Measurements from ENCODE around the gene TBL1XR1. TPM values are rescaled to one million over a fixed set of nuclear protein-coding genes. Genes with fewer than 3 reads are reported as not detected.

The TBL1XR1 gene
- total RNA-seq, 1 donor from 2014 or later = 124 TPM

DNA sequence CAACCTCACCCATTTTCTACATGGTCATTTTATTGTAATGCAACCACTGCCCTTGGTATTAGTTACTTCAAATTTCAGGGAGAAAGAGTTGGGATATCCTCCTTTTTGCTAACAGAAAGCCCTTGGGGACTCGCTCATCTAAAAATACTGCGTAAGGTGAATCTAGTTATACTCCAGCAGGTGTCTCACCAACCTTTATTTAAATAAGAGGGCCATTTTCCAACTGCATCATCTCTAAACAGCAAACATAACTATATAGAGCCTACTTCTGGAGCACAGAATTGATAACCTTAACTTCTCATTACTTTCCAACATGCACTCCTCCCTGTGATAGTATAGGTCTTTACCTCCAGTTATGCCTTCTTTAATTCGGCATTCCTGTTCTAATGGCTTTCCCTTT lies 77.5 kb downstream of the TBL1XR1 start:
- Histone ChIP-seq H3K4me1 (ENCODE audit: control insufficient read depth in 3 of 3, insufficient read depth in 3 of 3, low read length in 3 of 3) (peaks cover 19 to 31% (median 24%) of the 10 kb centered on the region in 3 donors), H3K27me3 (ENCODE audit: control insufficient read depth in 3 of 3, insufficient read depth in 3 of 3, low read length in 3 of 3) (no peaks in the 10 kb centered on the region), H3K9me3 (ENCODE audit: control insufficient read depth in 3 of 3, low read length in 3 of 3) (no peaks in the 10 kb centered on the region), H3K4me3 (ENCODE audit: low read length in 3 of 3) (no peak overlapping the region), H3K27ac (ENCODE audit: low read depth, low read length) (no peak overlapping the region), H3K36me3 (ENCODE audit: control insufficient read depth in 3 of 3, insufficient read depth in 3 of 3, low read length in 3 of 3) (no peaks in the 10 kb centered on the region), H3K9ac (ENCODE audit: low read depth in 1 of 3, low read length in 3 of 3) (no peak overlapping the region)

- Histone ChIP-seq H3K4me3 (ENCODE audit: low read length in 3 of 3) (no peak overlapping the region), H3K9me3 (ENCODE audit: control insufficient read depth in 3 of 3, low read length in 3 of 3) (no peaks in the 10 kb centered on the region), H3K4me1 (ENCODE audit: control insufficient read depth in 3 of 3, insufficient read depth in 3 of 3, low read length in 3 of 3) (peaks cover 16 to 31% (median 24%) of the 10 kb centered on the region in 3 donors)
Observed at GRCh38 chr3:177114253-177114652, 83.0 kb downstream of the TBL1XR1 start.

DNA sequence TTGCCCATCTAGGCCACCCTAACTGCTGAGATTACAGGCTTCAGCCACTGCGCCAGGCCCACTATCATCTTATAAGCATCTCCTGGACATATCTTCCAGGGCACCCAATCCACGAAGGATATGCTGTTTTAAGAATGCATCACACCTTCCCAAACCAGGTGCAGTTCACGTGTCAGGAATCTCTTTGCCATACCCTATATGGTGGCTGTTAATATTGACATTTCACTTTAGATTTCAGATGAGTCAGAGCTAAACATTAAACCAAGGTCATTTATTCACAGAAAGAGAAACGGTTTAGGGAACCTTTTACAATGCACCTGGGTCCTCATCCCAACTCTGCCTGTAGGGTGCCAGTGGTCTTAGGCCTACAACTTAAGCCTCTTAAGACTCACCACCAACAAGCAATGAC lies 85.7 kb downstream of the TBL1XR1 start:
- Histone ChIP-seq H3K4me3 (ENCODE audit: low read length in 3 of 3) (no peak overlapping the region), H3K9me3 (ENCODE audit: control insufficient read depth in 3 of 3, low read length in 3 of 3) (no peaks in the 10 kb centered on the region), H3K27ac (ENCODE audit: low read depth, low read length) (no peak overlapping the region), H3K9ac (ENCODE audit: low read depth in 1 of 3, low read length in 3 of 3) (no peak overlapping the region), H3K27me3 (ENCODE audit: control insufficient read depth in 3 of 3, insufficient read depth in 3 of 3, low read length in 3 of 3) (no peaks in the 10 kb centered on the region), H3K4me1 (ENCODE audit: control insufficient read depth in 3 of 3, insufficient read depth in 3 of 3, low read length in 3 of 3) (peaks cover 14 to 16% (median 15%) of the 10 kb centered on the region in 3 donors), H3K36me3 (ENCODE audit: control insufficient read depth in 3 of 3, insufficient read depth in 3 of 3, low read length in 3 of 3) (no peaks in the 10 kb centered on the region)

More at GRCh38 chr3:177114253-177114652, 83.0 kb downstream of the TBL1XR1 start:
- no peaks in the 10 kb centered on the region for H3K27me3 ChIP-seq (ENCODE audit: control insufficient read depth in 3 of 3, insufficient read depth in 3 of 3, low read length in 3 of 3)
- no peak overlapping the region for H3K9ac ChIP-seq (ENCODE audit: low read depth in 1 of 3, low read length in 3 of 3)
- H3K27ac ChIP-seq (ENCODE audit: low read depth, low read length) = no peak overlapping the region
- H3K36me3 ChIP-seq (ENCODE audit: control insufficient read depth in 3 of 3, insufficient read depth in 3 of 3, low read length in 3 of 3) = no peaks in the 10 kb centered on the region

- Histone ChIP-seq H3K27me3 (ENCODE audit: control insufficient read depth in 3 of 3, insufficient read depth in 3 of 3, low read length in 3 of 3) (no peaks in the 10 kb centered on the region), H3K4me1 (ENCODE audit: control insufficient read depth in 3 of 3, insufficient read depth in 3 of 3, low read length in 3 of 3) (peaks cover 10 to 19% (median 14%) of the 10 kb centered on the region in 3 donors), H3K4me3 (ENCODE audit: low read length in 3 of 3) (no peak overlapping the region), H3K27ac (ENCODE audit: low read depth, low read length) (no peak overlapping the region), H3K9me3 (ENCODE audit: control insufficient read depth in 3 of 3, low read length in 3 of 3) (no peaks in the 10 kb centered on the region), H3K36me3 (ENCODE audit: control insufficient read depth in 3 of 3, insufficient read depth in 3 of 3, low read length in 3 of 3) (no peaks in the 10 kb centered on the region), H3K9ac (ENCODE audit: low read depth in 1 of 3, low read length in 3 of 3) (peak overlapping the region in 1 of 3 donors; percentile 6)
Observed at GRCh38 chr3:177110895-177111294, 86.4 kb downstream of the TBL1XR1 start.

DNA sequence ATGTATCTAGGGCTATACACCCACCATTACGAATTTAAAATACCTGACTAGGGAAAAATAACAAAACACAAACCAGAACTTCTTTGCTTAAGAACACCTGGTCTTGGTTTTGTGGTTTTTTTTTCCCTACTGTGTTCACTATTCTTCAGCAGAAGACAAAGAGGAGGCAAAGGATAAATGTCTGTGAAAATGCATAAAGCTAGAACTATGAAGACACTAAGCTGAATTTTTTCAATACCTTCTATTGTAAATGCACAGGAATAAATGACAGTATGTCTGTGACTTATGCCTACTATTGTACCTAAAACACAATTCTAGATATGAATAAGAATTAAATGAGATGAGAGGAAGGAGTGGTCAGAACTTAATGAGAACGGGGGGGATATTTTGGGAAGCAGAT lies 86.9 kb downstream of the TBL1XR1 start:
- Histone ChIP-seq H3K9me3 (ENCODE audit: control insufficient read depth in 3 of 3, low read length in 3 of 3) (no peaks in the 10 kb centered on the region), H3K4me1 (ENCODE audit: control insufficient read depth in 3 of 3, insufficient read depth in 3 of 3, low read length in 3 of 3) (peaks cover 10 to 19% (median 12%) of the 10 kb centered on the region in 3 donors), H3K9ac (ENCODE audit: low read depth in 1 of 3, low read length in 3 of 3) (no peak overlapping the region), H3K27me3 (ENCODE audit: control insufficient read depth in 3 of 3, insufficient read depth in 3 of 3, low read length in 3 of 3) (no peaks in the 10 kb centered on the region), H3K4me3 (ENCODE audit: low read length in 3 of 3) (no peak overlapping the region), H3K36me3 (ENCODE audit: control insufficient read depth in 3 of 3, insufficient read depth in 3 of 3, low read length in 3 of 3) (no peaks in the 10 kb centered on the region), H3K27ac (ENCODE audit: low read depth, low read length) (no peak overlapping the region)

DNA sequence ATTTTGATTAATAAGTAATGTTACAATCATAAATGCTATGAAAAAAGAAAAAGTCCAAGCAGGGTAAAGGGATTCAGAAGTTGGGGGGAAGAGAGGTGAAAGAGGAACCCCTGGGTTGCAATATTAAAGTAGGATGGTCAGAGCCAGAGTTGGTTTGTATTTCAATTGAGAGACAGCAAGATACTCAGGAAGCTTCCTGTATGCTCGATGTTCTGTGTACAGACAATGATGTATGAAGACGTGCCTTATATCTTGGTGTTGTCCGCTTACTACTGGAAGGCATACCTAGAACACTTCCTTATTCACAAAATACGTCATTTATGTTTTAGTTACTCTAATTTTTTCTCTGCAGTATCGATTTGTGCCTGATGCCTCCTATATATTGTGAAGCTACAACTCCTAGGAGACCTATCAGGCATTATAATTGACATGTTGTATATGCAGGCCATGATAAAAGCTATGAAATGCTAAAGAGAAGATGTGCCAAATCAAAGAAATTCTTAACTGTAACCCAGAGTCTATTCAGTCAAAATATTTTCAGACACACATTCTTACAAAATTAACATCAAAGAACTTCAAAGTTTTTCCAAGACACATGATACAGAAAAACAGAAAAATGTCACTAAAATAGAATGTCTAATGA lies 87.5 kb downstream of the TBL1XR1 start:
- H3K4me3 ChIP-seq (ENCODE audit: low read length in 3 of 3) = no peak overlapping the region
- H3K27ac ChIP-seq (ENCODE audit: low read depth, low read length) = no peak overlapping the region
- H3K9me3 ChIP-seq (ENCODE audit: control insufficient read depth in 3 of 3, low read length in 3 of 3) = no peaks in the 10 kb centered on the region
- H3K36me3 ChIP-seq (ENCODE audit: control insufficient read depth in 3 of 3, insufficient read depth in 3 of 3, low read length in 3 of 3) = no peaks in the 10 kb centered on the region
- H3K4me1 ChIP-seq (ENCODE audit: control insufficient read depth in 3 of 3, insufficient read depth in 3 of 3, low read length in 3 of 3) = peaks cover 10 to 19% (median 12%) of the 10 kb centered on the region in 3 donors
- H3K27me3 ChIP-seq (ENCODE audit: control insufficient read depth in 3 of 3, insufficient read depth in 3 of 3, low read length in 3 of 3) = no peaks in the 10 kb centered on the region
- no peak overlapping the region for H3K9ac ChIP-seq (ENCODE audit: low read depth in 1 of 3, low read length in 3 of 3)

- no peaks in the 10 kb centered on the region for H3K36me3 ChIP-seq (ENCODE audit: control insufficient read depth in 3 of 3, insufficient read depth in 3 of 3, low read length in 3 of 3)
- H3K4me3 ChIP-seq (ENCODE audit: low read length in 3 of 3) = no peak overlapping the region
- peaks cover 12 to 19% (median 15%) of the 10 kb centered on the region in 3 donors for H3K4me1 ChIP-seq (ENCODE audit: control insufficient read depth in 3 of 3, insufficient read depth in 3 of 3, low read length in 3 of 3)
- no peak overlapping the region for H3K9ac ChIP-seq (ENCODE audit: low read depth in 1 of 3, low read length in 3 of 3)
- no peak overlapping the region for H3K27ac ChIP-seq (ENCODE audit: low read depth, low read length)
- H3K27me3 ChIP-seq (ENCODE audit: control insufficient read depth in 3 of 3, insufficient read depth in 3 of 3, low read length in 3 of 3) = no peaks in the 10 kb centered on the region
- H3K9me3 ChIP-seq (ENCODE audit: control insufficient read depth in 3 of 3, low read length in 3 of 3) = no peaks in the 10 kb centered on the region
Observed at GRCh38 chr3:177108648-177109047, 88.6 kb downstream of the TBL1XR1 start.

DNA sequence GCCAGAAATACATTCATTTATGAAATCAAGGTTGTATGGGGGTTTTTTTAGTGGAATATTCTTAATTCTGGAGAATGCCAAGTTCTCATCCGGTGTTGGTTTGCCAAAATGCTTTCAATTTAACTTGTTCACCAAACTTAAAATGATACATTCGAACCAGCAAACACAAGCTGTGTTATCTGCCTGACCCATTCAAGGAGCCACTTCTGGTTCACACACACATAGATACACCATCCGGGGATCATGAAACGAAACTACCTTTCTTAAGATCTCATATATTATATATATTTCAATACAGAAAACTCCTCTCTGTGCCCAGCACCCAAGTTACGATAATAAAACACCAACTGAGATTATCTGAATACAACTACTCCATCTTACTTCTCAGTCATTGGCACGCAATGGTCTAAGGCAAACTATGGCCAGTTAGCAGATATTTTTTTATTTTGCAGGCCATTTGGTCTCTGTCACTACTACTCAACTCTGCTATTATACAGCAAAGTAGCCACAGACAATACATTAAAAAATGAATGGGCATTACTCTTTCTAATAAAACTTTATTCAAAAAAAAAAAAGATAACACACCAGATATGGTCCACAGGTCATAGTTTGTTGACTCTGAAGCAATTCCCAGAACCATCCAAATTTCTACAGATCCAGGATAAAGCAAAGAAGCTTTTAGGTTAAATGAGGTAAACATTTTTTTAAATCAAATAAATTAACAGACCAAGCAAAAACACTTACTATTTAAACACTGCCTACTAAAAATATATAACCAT lies 89.6 kb downstream of the TBL1XR1 start:
- H3K9ac ChIP-seq (ENCODE audit: low read depth in 1 of 3, low read length in 3 of 3) = no peak overlapping the region
- H3K4me1 ChIP-seq (ENCODE audit: control insufficient read depth in 3 of 3, insufficient read depth in 3 of 3, low read length in 3 of 3) = peaks cover 12 to 19% (median 15%) of the 10 kb centered on the region in 3 donors
- H3K4me3 ChIP-seq (ENCODE audit: low read length in 3 of 3) = no peak overlapping the region
- no peak overlapping the region for H3K27ac ChIP-seq (ENCODE audit: low read depth, low read length)
- H3K36me3 ChIP-seq (ENCODE audit: control insufficient read depth in 3 of 3, insufficient read depth in 3 of 3, low read length in 3 of 3) = no peaks in the 10 kb centered on the region
- H3K27me3 ChIP-seq (ENCODE audit: control insufficient read depth in 3 of 3, insufficient read depth in 3 of 3, low read length in 3 of 3) = no peaks in the 10 kb centered on the region
- no peaks in the 10 kb centered on the region for H3K9me3 ChIP-seq (ENCODE audit: control insufficient read depth in 3 of 3, low read length in 3 of 3)

DNA sequence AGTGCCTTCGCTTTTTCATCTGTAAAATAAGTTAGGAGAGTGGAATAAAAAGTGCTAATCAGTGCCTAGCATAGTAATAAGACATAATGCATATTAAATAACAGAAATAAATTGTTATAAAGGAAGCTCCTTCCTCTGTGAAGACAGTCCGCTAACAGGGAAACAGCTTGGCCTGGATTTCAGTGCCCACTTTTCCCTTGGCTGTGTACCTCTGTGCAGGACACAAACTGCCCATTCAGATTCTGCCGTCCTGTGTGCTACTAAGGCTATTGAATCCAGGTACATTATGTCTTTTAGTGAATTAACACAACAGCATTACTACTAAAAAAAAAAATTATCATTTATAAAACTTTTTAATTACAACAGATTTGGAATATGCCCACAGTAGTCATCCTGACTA lies 90.7 kb downstream of the TBL1XR1 start:
- no peak overlapping the region for H3K4me3 ChIP-seq (ENCODE audit: low read length in 3 of 3)
- H3K36me3 ChIP-seq (ENCODE audit: control insufficient read depth in 3 of 3, insufficient read depth in 3 of 3, low read length in 3 of 3) = no peaks in the 10 kb centered on the region
- peaks cover 12 to 20% (median 15%) of the 10 kb centered on the region in 3 donors for H3K4me1 ChIP-seq (ENCODE audit: control insufficient read depth in 3 of 3, insufficient read depth in 3 of 3, low read length in 3 of 3)
- no peaks in the 10 kb centered on the region for H3K9me3 ChIP-seq (ENCODE audit: control insufficient read depth in 3 of 3, low read length in 3 of 3)
- H3K9ac ChIP-seq (ENCODE audit: low read depth in 1 of 3, low read length in 3 of 3) = no peak overlapping the region
- H3K27me3 ChIP-seq (ENCODE audit: control insufficient read depth in 3 of 3, insufficient read depth in 3 of 3, low read length in 3 of 3) = no peaks in the 10 kb centered on the region
- H3K27ac ChIP-seq (ENCODE audit: low read depth, low read length) = no peak overlapping the region

DNA sequence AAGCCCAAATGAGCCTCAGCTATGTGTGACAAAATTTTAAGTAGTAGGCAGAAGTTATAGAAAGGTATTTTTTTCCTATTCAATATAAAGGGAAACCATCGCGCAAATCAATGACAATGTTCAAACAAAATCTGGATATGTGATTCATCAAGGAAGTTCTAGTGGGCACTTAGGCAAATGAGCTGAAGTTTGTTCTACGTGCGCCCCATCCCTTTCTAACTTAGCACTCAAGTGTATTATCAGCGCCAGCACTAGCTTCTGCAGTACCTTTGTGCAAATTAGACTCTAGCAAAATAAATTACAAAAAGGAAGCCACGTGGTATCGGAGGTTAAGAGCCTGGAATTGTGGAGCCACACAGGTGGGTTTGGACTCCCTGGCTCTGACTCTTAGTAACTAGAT lies 91.1 kb downstream of the TBL1XR1 start:
- no peak overlapping the region for H3K9ac ChIP-seq (ENCODE audit: low read depth in 1 of 3, low read length in 3 of 3)
- H3K27me3 ChIP-seq (ENCODE audit: control insufficient read depth in 3 of 3, insufficient read depth in 3 of 3, low read length in 3 of 3) = no peaks in the 10 kb centered on the region
- H3K9me3 ChIP-seq (ENCODE audit: control insufficient read depth in 3 of 3, low read length in 3 of 3) = no peaks in the 10 kb centered on the region
- H3K27ac ChIP-seq (ENCODE audit: low read depth, low read length) = no peak overlapping the region
- peaks cover 11 to 19% (median 12%) of the 10 kb centered on the region in 3 donors for H3K4me1 ChIP-seq (ENCODE audit: control insufficient read depth in 3 of 3, insufficient read depth in 3 of 3, low read length in 3 of 3)
- H3K4me3 ChIP-seq (ENCODE audit: low read length in 3 of 3) = no peak overlapping the region
- no peaks in the 10 kb centered on the region for H3K36me3 ChIP-seq (ENCODE audit: control insufficient read depth in 3 of 3, insufficient read depth in 3 of 3, low read length in 3 of 3)

All from skeletal muscle tissue (tissue), 4 donors.